ENCODE measurements around the gene DNAJB5.

GRCh38 chr9:35001803-35002502 lies 12.4 kb downstream of the DNAJB5 start:
- TF ChIP-seq POLR2AphosphoS5 (IDR thresholded peaks at IDR 0.05; ENCODE audit: low read depth, low read length) (no peak), POLR2A (IDR thresholded peaks at IDR 0.05; ENCODE audit: low read depth, low read length) (no peak), SPI1 (IDR thresholded peaks at IDR 0.05; ENCODE audit: low read depth, low read length) (no peak)

All from GM12891 (cell line).